SK-N-SH treated with all-trans-retinoic acid at 6 μM for 48 hours (cell line): ENCODE results near the gene RNF208.
A peak's percentile ranks its signal among the peaks of the same experiment; 100 is the strongest.
"Not testable (repeated sequence)": the region's sequence is repeated elsewhere in the genome, so short reads cannot be mapped to it uniquely, and the experiment has no call there.

Source experiments
- ATAC-seq: fragments of 200-7000 bp; cut with Tn5 transposase; 3 replicates; pipeline ENCODE4 v1.9.1; 2020; ENCODE audit warnings: mild to moderate bottlenecking, moderate library complexity
- ARNTL ChIP-seq: fragments of 450-650 bp; formaldehyde crosslinking; IDR thresholded peaks from 2 replicates; pipeline ENCODE4 v1.5.0; 2020; ENCODE audit warnings: low read depth, mild to moderate bottlenecking, moderate library complexity, borderline replicate concordance
- BACH2 ChIP-seq: fragments of 250-450 bp; sonication (Bioruptor Pico); IDR thresholded peaks from 2 replicates; pipeline ENCODE4 v1.9.0; 2021; ENCODE audit warnings: mild to moderate bottlenecking, borderline replicate concordance
- CSDC2 ChIP-seq: fragments of 250-450 bp; sonication (Bioruptor Pico); IDR thresholded peaks from 2 replicates; pipeline ENCODE4 v1.5.0; 2020; ENCODE audit warnings: mild to moderate bottlenecking, moderate library complexity
- ESRRG ChIP-seq: fragments of 250-450 bp; sonication (Bioruptor Pico); IDR thresholded peaks from 2 replicates; pipeline ENCODE4 v1.6.1; 2021; ENCODE audit warnings: mild to moderate bottlenecking
- GLIS3 ChIP-seq: fragments of 250-450 bp; sonication (Bioruptor Pico); IDR thresholded peaks from 2 replicates; pipeline ENCODE4 v1.5.0; 2020; ENCODE audit warnings: mild to moderate bottlenecking, moderate library complexity
- ISL1 ChIP-seq: fragments of 250-450 bp; sonication (Bioruptor Pico); IDR thresholded peaks from 2 replicates; pipeline ENCODE4 v2.1.2; 2022; ENCODE audit warnings: mild to moderate bottlenecking, moderate library complexity
- OSR1 ChIP-seq: fragments of 250-450 bp; sonication (Bioruptor Pico); IDR thresholded peaks from 2 replicates; pipeline ENCODE4 v1.8.0; 2022; ENCODE audit warnings: moderate library complexity, mild to moderate bottlenecking, inconsistent platforms
- PPARA ChIP-seq: fragments of 250-450 bp; sonication (Bioruptor Pico); IDR thresholded peaks from 2 replicates; pipeline ENCODE4 v1.5.0; 2020; ENCODE audit warnings: mild to moderate bottlenecking, borderline replicate concordance
- RARB ChIP-seq: fragments of 250-450 bp; sonication (Bioruptor Pico); IDR thresholded peaks from 2 replicates; pipeline ENCODE4 v1.8.0; 2021; ENCODE audit warnings: mild to moderate bottlenecking, moderate library complexity
- SNAI2 ChIP-seq: fragments of 250-450 bp; sonication (Bioruptor Pico); IDR thresholded peaks from 2 replicates; pipeline ENCODE4 v1.5.0; 2020; ENCODE audit warnings: mild to moderate bottlenecking, moderate library complexity
- TCF4 ChIP-seq: fragments of 250-450 bp; sonication (Bioruptor Pico); IDR thresholded peaks from 2 replicates; pipeline ENCODE4 v1.8.0; 2021; ENCODE audit warnings: mild to moderate bottlenecking, moderate library complexity, borderline replicate concordance
- TOX ChIP-seq: fragments of 250-450 bp; sonication (Bioruptor Pico); IDR thresholded peaks from 2 replicates; pipeline ENCODE4 v1.8.0; 2021; ENCODE audit warnings: mild to moderate bottlenecking, moderate library complexity, borderline replicate concordance
- ZC3H10 ChIP-seq: fragments of 250-450 bp; sonication (Bioruptor Pico); IDR thresholded peaks from 2 replicates; pipeline ENCODE4 v1.5.1; 2021; ENCODE audit warnings: mild to moderate bottlenecking, moderate library complexity
- ZFP3 ChIP-seq: fragments of 250-450 bp; sonication (Bioruptor Pico); IDR thresholded peaks from 2 replicates; pipeline ENCODE4 v1.5.0; 2020; ENCODE audit warnings: mild to moderate bottlenecking, moderate library complexity
- ZFP30 ChIP-seq: fragments of 450-650 bp; formaldehyde crosslinking; IDR thresholded peaks from 2 replicates; pipeline ENCODE4 v1.5.0; 2022; ENCODE audit warnings: mild to moderate bottlenecking, moderate library complexity
- ZNF565 ChIP-seq: fragments of 450-650 bp; formaldehyde crosslinking; conservative IDR thresholded peaks from 2 replicates; pipeline ENCODE4 v1.5.0; 2020; ENCODE audit warnings: low read depth, mild to moderate bottlenecking, moderate library complexity
- ZNF70 ChIP-seq: fragments of 450-650 bp; formaldehyde crosslinking; IDR thresholded peaks from 2 replicates; pipeline ENCODE4 v1.5.0; 2020; ENCODE audit warnings: mild to moderate bottlenecking, moderate library complexity
- ZNF8 ChIP-seq: fragments of 450-650 bp; formaldehyde crosslinking; IDR thresholded peaks from 2 replicates; pipeline ENCODE4 v1.5.0; 2020; ENCODE audit warnings: mild to moderate bottlenecking, moderate library complexity
- TF ChIP-seq, protein P1 (sequence below): fragments of 250-450 bp; sonication (Bioruptor Pico); IDR thresholded peaks from 2 replicates; pipeline ENCODE4 v1.8.0; 2020; ENCODE audit warnings: mild to moderate bottlenecking, moderate library complexity, borderline replicate concordance
- TF ChIP-seq, protein P2 (sequence below): fragments of 250-450 bp; sonication (Bioruptor Pico); IDR thresholded peaks from 2 replicates; pipeline ENCODE4 v1.5.0; 2020; ENCODE audit warnings: mild to moderate bottlenecking, moderate library complexity
- TF ChIP-seq, protein P3 (sequence below): fragments of 250-450 bp; sonication (Bioruptor Pico); IDR thresholded peaks from 2 replicates; pipeline ENCODE4 v1.5.1; 2020; ENCODE audit warnings: low read depth, mild to moderate bottlenecking, moderate library complexity
- TF ChIP-seq, protein P4 (sequence below): fragments of 250-450 bp; sonication (Bioruptor Pico); IDR thresholded peaks from 2 replicates; pipeline ENCODE4 v1.8.0; 2021; ENCODE audit warnings: low read depth, mild to moderate bottlenecking, moderate library complexity, borderline replicate concordance

The RNF208 gene

DNA sequence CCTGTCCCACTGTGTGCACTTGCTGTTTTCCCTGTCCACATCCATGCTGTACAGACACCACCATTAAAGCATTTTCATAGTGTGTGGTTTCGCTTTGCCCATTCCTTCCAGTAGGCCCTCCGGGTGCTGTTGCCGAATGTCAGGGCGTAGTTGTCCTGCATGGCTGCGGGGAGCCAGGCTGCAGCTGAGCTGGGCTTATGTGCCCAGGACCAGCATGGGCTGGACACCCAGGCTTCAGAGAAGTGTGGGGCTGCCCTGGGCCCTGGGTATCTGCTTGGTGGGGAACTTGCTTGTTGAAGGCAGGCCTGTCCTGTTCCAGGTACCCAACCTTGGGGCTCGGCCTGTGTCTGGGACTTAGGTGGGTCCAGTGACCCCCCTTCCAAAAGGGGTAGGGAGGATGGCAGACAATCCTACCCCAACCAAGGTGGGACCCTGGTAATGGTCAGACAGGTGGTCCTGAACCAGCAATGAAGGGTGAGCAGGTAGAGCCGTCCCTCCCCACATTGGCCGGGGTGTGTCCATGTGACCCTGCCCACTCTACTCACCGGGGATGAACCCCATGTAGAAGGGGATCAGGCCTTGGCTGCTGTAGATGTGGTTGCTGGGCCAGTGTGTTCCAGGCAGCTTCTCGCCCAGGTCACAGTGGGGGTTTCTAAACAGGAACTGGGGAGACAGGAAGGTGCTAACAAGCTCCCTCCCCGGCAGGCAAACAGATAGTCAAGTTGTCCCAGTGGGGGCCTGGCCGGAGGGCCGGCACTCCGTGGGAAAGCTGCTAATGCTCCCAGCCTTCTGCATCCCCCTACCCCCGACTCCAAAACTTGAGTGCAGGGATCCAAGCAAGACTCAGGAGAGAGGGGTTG is 21.8 kb upstream of the RNF208 start:
- ATAC-seq = no peak; the same call in 2 of the 3 replicates
- TF ChIP-seq SNAI2 = no peak
- TF ChIP-seq TOX = no peak
- TF ChIP-seq, protein P1, sequence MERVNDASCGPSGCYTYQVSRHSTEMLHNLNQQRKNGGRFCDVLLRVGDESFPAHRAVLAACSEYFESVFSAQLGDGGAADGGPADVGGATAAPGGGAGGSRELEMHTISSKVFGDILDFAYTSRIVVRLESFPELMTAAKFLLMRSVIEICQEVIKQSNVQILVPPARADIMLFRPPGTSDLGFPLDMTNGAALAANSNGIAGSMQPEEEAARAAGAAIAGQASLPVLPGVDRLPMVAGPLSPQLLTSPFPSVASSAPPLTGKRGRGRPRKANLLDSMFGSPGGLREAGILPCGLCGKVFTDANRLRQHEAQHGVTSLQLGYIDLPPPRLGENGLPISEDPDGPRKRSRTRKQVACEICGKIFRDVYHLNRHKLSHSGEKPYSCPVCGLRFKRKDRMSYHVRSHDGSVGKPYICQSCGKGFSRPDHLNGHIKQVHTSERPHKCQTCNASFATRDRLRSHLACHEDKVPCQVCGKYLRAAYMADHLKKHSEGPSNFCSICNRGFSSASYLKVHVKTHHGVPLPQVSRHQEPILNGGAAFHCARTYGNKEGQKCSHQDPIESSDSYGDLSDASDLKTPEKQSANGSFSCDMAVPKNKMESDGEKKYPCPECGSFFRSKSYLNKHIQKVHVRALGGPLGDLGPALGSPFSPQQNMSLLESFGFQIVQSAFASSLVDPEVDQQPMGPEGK = 0 out of 2 replicates have a peak, but pooled peaks have one; percentile 10
- TF ChIP-seq ZC3H10 (CRISPR knock-in tag) = no peak
- TF ChIP-seq PPARA = no peak
- TF ChIP-seq ESRRG (CRISPR knock-in tag) = no peak
- TF ChIP-seq, protein P2, sequence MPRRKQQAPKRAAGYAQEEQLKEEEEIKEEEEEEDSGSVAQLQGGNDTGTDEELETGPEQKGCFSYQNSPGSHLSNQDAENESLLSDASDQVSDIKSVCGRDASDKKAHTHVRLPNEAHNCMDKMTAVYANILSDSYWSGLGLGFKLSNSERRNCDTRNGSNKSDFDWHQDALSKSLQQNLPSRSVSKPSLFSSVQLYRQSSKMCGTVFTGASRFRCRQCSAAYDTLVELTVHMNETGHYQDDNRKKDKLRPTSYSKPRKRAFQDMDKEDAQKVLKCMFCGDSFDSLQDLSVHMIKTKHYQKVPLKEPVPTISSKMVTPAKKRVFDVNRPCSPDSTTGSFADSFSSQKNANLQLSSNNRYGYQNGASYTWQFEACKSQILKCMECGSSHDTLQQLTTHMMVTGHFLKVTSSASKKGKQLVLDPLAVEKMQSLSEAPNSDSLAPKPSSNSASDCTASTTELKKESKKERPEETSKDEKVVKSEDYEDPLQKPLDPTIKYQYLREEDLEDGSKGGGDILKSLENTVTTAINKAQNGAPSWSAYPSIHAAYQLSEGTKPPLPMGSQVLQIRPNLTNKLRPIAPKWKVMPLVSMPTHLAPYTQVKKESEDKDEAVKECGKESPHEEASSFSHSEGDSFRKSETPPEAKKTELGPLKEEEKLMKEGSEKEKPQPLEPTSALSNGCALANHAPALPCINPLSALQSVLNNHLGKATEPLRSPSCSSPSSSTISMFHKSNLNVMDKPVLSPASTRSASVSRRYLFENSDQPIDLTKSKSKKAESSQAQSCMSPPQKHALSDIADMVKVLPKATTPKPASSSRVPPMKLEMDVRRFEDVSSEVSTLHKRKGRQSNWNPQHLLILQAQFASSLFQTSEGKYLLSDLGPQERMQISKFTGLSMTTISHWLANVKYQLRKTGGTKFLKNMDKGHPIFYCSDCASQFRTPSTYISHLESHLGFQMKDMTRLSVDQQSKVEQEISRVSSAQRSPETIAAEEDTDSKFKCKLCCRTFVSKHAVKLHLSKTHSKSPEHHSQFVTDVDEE (CRISPR knock-in tag) = no peak
- no peak for TF ChIP-seq BACH2 (CRISPR knock-in tag)

DNA sequence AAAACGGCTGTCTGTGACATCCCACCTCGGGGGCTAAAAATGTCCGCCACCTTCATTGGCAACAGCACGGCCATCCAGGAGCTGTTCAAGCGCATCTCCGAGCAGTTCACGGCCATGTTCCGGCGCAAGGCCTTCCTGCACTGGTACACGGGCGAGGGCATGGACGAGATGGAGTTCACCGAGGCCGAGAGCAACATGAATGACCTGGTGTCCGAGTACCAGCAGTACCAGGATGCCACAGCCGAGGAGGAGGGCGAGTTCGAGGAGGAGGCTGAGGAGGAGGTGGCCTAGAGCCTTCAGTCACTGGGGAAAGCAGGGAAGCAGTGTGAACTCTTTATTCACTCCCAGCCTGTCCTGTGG is 21.2 kb upstream of the RNF208 start:
- not testable (repeated sequence) for ATAC-seq

DNA sequence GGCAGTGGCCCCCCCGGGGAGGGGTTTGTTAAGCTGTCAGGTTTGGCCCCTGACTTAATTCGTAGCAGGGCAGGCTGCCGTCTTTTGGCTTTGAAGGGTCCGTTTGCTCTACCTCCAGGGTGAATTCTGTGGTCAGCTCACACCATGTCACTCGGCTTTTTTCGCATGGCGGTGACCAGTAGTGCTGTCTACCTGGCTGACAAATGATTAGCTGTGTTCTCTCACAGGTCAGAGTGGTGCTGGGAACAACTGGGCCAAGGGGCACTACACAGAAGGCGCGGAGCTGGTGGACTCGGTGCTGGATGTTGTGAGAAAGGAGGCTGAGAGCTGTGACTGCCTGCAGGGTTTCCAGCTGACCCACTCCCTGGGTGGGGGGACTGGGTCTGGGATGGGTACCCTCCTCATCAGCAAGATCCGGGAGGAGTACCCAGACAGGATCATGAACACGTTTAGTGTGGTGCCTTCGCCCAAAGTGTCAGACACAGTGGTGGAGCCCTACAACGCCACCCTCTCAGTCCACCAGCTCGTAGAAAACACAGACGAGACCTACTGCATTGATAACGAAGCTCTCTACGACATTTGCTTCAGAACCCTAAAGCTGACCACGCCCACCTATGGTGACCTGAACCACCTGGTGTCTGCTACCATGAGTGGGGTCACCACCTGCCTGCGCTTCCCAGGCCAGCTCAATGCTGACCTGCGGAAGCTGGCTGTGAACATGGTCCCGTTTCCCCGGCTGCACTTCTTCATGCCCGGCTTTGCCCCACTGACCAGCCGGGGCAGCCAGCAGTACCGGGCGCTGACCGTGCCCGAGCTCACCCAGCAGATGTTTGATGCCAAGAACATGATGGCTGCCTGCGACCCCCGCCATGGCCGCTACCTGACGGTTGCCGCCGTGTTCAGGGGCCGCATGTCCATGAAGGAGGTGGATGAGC is 20.5 kb upstream of the RNF208 start:
- no peak for ATAC-seq
- TF ChIP-seq ZFP30 (no peak), ARNTL (CRISPR knock-in tag) (no peak), ZNF70 (CRISPR knock-in tag) (no peak), GLIS3 (CRISPR knock-in tag) (no peak), TOX (no peak), ISL1 (CRISPR knock-in tag) (no peak), ZNF565 (CRISPR knock-in tag) (no peak), BACH2 (CRISPR knock-in tag) (no peak), ZNF8 (CRISPR knock-in tag) (no peak), TCF4 (no peak), SNAI2 (no peak), ZFP3 (no peak)
- TF ChIP-seq, protein P2 (CRISPR knock-in tag) = no peak

DNA sequence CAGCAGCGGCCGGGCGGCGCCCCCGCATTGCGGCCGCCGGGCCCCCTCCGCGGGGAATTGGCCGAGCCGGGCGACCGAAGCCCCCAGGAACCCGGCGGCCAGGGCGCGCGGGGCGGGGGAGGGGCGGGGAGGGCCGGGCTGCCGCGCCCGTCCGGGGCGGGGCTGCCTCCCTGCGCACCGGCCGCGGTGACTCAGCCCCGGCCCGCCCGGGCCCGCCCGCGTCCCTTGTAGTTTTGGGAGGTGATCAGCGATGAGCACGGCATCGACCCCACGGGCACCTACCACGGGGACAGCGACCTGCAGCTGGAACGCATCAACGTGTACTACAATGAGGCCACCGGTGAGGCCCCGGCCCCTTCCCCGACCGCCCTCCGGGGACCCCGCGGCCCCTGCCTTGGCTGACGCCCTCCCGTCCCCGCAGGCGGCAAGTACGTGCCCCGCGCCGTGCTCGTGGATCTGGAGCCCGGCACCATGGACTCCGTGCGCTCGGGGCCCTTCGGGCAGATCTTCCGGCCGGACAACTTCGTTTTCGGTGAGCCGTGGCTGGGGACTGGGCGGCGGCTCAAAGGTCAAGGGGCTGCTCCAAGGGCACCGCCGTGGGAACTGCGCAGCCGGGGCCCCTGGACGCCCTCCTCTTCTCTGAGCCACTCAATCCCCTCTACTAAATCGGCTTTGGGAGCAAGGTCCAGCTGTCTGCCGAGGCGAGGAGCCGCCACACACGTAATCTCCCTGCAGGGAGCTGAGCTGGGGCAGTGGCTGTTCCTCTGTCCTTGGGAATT is 19.6 kb upstream of the RNF208 start:
- ATAC-seq = no peak

More for the DNA sequence above, 19.6 kb upstream of the RNF208 start:
- TF ChIP-seq TOX = no peak
- TF ChIP-seq PPARA = no peak
- TF ChIP-seq CSDC2 (CRISPR knock-in tag) = no peak
- TF ChIP-seq ESRRG (CRISPR knock-in tag) = no peak
- TF ChIP-seq ARNTL (CRISPR knock-in tag) = no peak
- TF ChIP-seq ZNF70 (CRISPR knock-in tag) = no peak
- no peak for TF ChIP-seq GLIS3 (CRISPR knock-in tag)
- TF ChIP-seq, protein P3, sequence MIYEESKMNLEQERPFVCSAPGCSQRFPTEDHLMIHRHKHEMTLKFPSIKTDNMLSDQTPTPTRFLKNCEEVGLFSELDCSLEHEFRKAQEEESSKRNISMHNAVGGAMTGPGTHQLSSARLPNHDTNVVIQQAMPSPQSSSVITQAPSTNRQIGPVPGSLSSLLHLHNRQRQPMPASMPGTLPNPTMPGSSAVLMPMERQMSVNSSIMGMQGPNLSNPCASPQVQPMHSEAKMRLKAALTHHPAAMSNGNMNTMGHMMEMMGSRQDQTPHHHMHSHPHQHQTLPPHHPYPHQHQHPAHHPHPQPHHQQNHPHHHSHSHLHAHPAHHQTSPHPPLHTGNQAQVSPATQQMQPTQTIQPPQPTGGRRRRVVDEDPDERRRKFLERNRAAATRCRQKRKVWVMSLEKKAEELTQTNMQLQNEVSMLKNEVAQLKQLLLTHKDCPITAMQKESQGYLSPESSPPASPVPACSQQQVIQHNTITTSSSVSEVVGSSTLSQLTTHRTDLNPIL (CRISPR knock-in tag) = no peak
- no peak for TF ChIP-seq SNAI2
- TF ChIP-seq ZFP3 = no peak
- TF ChIP-seq OSR1 (CRISPR knock-in tag) = no peak
- no peak for TF ChIP-seq TCF4
- TF ChIP-seq, protein P4, sequence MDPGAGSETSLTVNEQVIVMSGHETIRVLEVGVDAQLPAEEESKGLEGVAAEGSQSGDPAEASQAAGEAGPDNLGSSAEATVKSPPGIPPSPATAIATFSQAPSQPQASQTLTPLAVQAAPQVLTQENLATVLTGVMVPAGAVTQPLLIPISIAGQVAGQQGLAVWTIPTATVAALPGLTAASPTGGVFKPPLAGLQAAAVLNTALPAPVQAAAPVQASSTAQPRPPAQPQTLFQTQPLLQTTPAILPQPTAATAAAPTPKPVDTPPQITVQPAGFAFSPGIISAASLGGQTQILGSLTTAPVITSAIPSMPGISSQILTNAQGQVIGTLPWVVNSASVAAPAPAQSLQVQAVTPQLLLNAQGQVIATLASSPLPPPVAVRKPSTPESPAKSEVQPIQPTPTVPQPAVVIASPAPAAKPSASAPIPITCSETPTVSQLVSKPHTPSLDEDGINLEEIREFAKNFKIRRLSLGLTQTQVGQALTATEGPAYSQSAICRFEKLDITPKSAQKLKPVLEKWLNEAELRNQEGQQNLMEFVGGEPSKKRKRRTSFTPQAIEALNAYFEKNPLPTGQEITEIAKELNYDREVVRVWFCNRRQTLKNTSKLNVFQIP = no peak
- no peak for TF ChIP-seq ZC3H10 (CRISPR knock-in tag)
- TF ChIP-seq RARB = no peak
- no peak for TF ChIP-seq ZNF8 (CRISPR knock-in tag)
- TF ChIP-seq, all 23 proteins: peak for 0
